WTC11 (cell line): ENCODE results near the gene BTBD2. TPM values are rescaled to one million over a fixed set of nuclear protein-coding genes. Genes with fewer than 3 reads are reported as not detected.

ENCODE experiments used
- ATAC-seq: fragments of 200-7000 bp; cut with Tn5 transposase; 2 replicates; pipeline ENCODE4 v1.10.0; 2021; ENCODE audit warnings: mild to moderate bottlenecking, moderate library complexity
- CTCF ChIA-PET: fragments of 300-600 bp; sonication (Branson Sonifier 250); formaldehyde crosslinking; loops from one replicate; lab custom pipeline; 2021; ENCODE audit warnings: antibody characterized with exemption; lab: Charles Lee
- POLR2A ChIA-PET: fragments of 350-600 bp; sonication (Branson Sonifier 250); formaldehyde crosslinking; loops from one replicate; lab custom pipeline; 2021; ENCODE audit warnings: antibody characterized with exemption; lab: Charles Lee
- DNase-seq: peaks from one replicate; pipeline ENCODE4 v3.0.0; 2021; ENCODE audit warnings: low spot score
- H3K27ac Mint-ChIP-seq: 2 replicates; pipeline ENCODE4 v1.8.0; 2021; ENCODE audit warnings: mixed read lengths
- H3K27me3 Mint-ChIP-seq: 2 replicates; pipeline ENCODE4 v1.8.0; 2021; ENCODE audit warnings: low read depth, mild to moderate bottlenecking, moderate library complexity, mixed read lengths
- H3K36me3 Mint-ChIP-seq: 2 replicates; pipeline ENCODE4 v1.8.0; 2021; ENCODE audit warnings: mixed read lengths
- H3K4me1 Mint-ChIP-seq: 2 replicates; pipeline ENCODE4 v1.8.0; 2022; ENCODE audit warnings: mixed read lengths
- H3K4me3 Mint-ChIP-seq: 2 replicates; pipeline ENCODE4 v1.8.0; 2021; ENCODE audit warnings: mild to moderate bottlenecking, moderate library complexity, mixed read lengths
- H3K9me3 Mint-ChIP-seq: 2 replicates; pipeline ENCODE4 v1.8.0; 2021; ENCODE audit warnings: mixed read lengths
- ELF4 ChIP-seq: sonication (generic); formaldehyde crosslinking; IDR thresholded peaks from 2 replicates; pipeline ENCODE4 v1.8.1; 2022; ENCODE audit warnings: low read depth, mild to moderate bottlenecking, moderate library complexity, missing genetic modification reagents
- FOXK1 ChIP-seq: sonication (generic); formaldehyde crosslinking; IDR thresholded peaks from 2 replicates; pipeline ENCODE4 v1.8.0; 2022; ENCODE audit warnings: mild to moderate bottlenecking, moderate library complexity, missing genetic modification reagents
- GTF2I ChIP-seq: fragments of 250-450 bp; sonication (Bioruptor Pico); conservative IDR thresholded peaks from 2 replicates; pipeline ENCODE4 v1.4.0; 2021; ENCODE audit warnings: mild to moderate bottlenecking
- KAT7 ChIP-seq: sonication (generic); formaldehyde crosslinking; IDR thresholded peaks from 2 replicates; pipeline ENCODE4 v1.8.1; 2023; ENCODE audit warnings: missing genetic modification reagents, mild to moderate bottlenecking, borderline replicate concordance
- MXD4 ChIP-seq: fragments of 250-450 bp; sonication (Bioruptor Pico); IDR thresholded peaks from 2 replicates; pipeline ENCODE4 v1.8.0; 2021; ENCODE audit warnings: mild to moderate bottlenecking, moderate library complexity, borderline replicate concordance
- NR1H2 ChIP-seq: sonication (generic); formaldehyde crosslinking; IDR thresholded peaks from 2 replicates; pipeline ENCODE4 v1.9.0; 2021; ENCODE audit warnings: mild to moderate bottlenecking, moderate library complexity, missing genetic modification reagents
- TCF7 ChIP-seq: sonication (generic); formaldehyde crosslinking; IDR thresholded peaks from 2 replicates; pipeline ENCODE4 v1.8.0; 2022; ENCODE audit warnings: mild to moderate bottlenecking, low read depth, missing genetic modification reagents, moderate library complexity
- TEAD1 ChIP-seq: sonication (generic); formaldehyde crosslinking; IDR thresholded peaks from 2 replicates; pipeline ENCODE4 v1.8.0; 2022; ENCODE audit warnings: mild to moderate bottlenecking, missing genetic modification reagents
- ZBTB21 ChIP-seq: sonication (generic); formaldehyde crosslinking; IDR thresholded peaks from 2 replicates; pipeline ENCODE4 v1.8.1; 2023; ENCODE audit warnings: mild to moderate bottlenecking, missing genetic modification reagents, borderline replicate concordance
- ZNF396 ChIP-seq: fragments of 250-450 bp; sonication (Bioruptor Pico); IDR thresholded peaks from 2 replicates; pipeline ENCODE4 v1.8.0; 2021; ENCODE audit warnings: mild to moderate bottlenecking, moderate library complexity, borderline replicate concordance
- ZNF416 ChIP-seq: fragments of 250-450 bp; sonication (Bioruptor Pico); IDR thresholded peaks from 2 replicates; pipeline ENCODE4 v1.9.0; 2021; ENCODE audit warnings: mild to moderate bottlenecking, inconsistent platforms
- ZNF423 ChIP-seq: fragments of 250-450 bp; sonication (Bioruptor Pico); IDR thresholded peaks from 2 replicates; pipeline ENCODE4 v2.1.2; 2022; ENCODE audit warnings: mild to moderate bottlenecking, moderate library complexity
- total RNA-seq: library from RNA; stranded (reverse); gene quantifications from 3 replicates; pipeline ENCODE4 v1.2.3, GENCODE V29; 2021
- TF ChIP-seq, protein P1 (sequence below): sonication (generic); formaldehyde crosslinking; IDR thresholded peaks from 2 replicates; pipeline ENCODE4 v1.8.1; 2023; ENCODE audit warnings: mild to moderate bottlenecking, missing genetic modification reagents
- TF ChIP-seq, protein P2 (sequence below): sonication (generic); formaldehyde crosslinking; IDR thresholded peaks from 2 replicates; pipeline ENCODE4 v1.8.1; 2023; ENCODE audit warnings: mild to moderate bottlenecking, moderate library complexity, missing genetic modification reagents
- TF ChIP-seq, protein P3 (sequence below): sonication (generic); formaldehyde crosslinking; conservative IDR thresholded peaks from 2 replicates; pipeline ENCODE4 v1.8.1; 2022; ENCODE audit warnings: mild to moderate bottlenecking, missing genetic modification reagents
- TF ChIP-seq, protein P4 (sequence below): fragments of 250-450 bp; sonication (Bioruptor Pico); IDR thresholded peaks from 2 replicates; pipeline ENCODE4 v1.9.0; 2021; ENCODE audit warnings: mild to moderate bottlenecking

The BTBD2 gene
- total RNA-seq, 1 experiment from 2014 or later: 106 TPM

DNA sequence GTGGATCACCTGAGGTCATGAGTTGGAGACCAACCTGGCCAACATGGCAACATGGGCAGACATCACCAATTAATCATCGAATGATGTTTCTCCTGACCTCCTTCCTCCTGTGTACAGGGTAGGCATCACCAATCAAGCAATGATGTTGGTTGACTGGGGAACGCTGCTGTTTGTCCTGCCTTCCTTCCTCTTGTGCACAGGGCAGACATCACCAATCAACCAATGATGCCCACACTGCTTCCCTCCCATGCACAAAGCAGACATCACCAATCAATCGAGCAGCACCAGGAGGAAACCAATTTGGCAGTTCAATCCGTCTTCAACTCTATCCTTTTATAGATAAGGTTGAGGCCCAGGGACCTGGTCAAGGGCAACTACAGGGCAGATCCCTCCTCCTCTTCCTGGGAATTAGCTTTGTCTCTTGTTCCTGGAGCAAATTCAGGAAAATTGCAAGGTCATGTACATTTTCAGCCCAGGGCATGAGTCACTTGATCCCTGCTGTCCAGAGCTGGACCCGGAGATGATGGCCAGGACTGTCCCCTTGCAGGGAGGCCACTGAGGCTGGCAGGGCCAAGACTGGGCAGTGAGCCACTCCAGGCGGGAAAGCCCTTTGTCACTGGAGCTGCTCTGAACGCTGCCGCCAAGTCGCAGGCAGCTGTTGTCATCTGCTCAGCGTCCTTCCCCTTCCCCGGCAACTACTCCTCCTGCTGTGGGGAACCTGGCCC lies 79.9 kb downstream of the BTBD2 start:
- POLR2A ChIA-PET: interaction anchor here (0.6 kb wide), 1 partner anchor 205 kb away, joined by 10 read pairs; no protein-coding TSS in a partner anchor
- peak overlapping the region; percentile 11; the same call in 1 of the 2 replicates for H3K27ac Mint-ChIP-seq
- peaks cover 7% of the 10 kb centered on the region for H3K36me3 Mint-ChIP-seq
- H3K27me3 Mint-ChIP-seq: peaks cover 19% of the 10 kb centered on the region
- CTCF ChIA-PET: interaction anchor here (2.1 kb wide), 1 partner anchor 11 kb away, joined by 6 read pairs; no protein-coding TSS in a partner anchor
- peaks cover 9% of the 10 kb centered on the region for H3K4me1 Mint-ChIP-seq
- ATAC-seq: peak; percentile 29; the same call in 1 of the 2 replicates
- H3K4me3 Mint-ChIP-seq: no peak overlapping the region
- H3K9me3 Mint-ChIP-seq: peaks cover 12% of the 10 kb centered on the region
- TF ChIP-seq, protein P1, sequence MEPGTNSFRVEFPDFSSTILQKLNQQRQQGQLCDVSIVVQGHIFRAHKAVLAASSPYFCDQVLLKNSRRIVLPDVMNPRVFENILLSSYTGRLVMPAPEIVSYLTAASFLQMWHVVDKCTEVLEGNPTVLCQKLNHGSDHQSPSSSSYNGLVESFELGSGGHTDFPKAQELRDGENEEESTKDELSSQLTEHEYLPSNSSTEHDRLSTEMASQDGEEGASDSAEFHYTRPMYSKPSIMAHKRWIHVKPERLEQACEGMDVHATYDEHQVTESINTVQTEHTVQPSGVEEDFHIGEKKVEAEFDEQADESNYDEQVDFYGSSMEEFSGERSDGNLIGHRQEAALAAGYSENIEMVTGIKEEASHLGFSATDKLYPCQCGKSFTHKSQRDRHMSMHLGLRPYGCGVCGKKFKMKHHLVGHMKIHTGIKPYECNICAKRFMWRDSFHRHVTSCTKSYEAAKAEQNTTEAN: no peak
- TF ChIP-seq ZNF423 (CRISPR knock-in tag) (no peak), GTF2I (CRISPR knock-in tag) (no peak), FOXK1 (CRISPR knock-in tag) (no peak), ZNF416 (CRISPR knock-in tag) (no peak), TCF7 (CRISPR knock-in tag) (no peak), TEAD1 (CRISPR knock-in tag) (no peak), NR1H2 (CRISPR knock-in tag) (no peak), KAT7 (CRISPR knock-in tag) (no peak), MXD4 (CRISPR knock-in tag) (no peak), ZBTB21 (no peak), ZNF396 (CRISPR knock-in tag) (no peak), ELF4 (no peak)
- TF ChIP-seq, protein P2, sequence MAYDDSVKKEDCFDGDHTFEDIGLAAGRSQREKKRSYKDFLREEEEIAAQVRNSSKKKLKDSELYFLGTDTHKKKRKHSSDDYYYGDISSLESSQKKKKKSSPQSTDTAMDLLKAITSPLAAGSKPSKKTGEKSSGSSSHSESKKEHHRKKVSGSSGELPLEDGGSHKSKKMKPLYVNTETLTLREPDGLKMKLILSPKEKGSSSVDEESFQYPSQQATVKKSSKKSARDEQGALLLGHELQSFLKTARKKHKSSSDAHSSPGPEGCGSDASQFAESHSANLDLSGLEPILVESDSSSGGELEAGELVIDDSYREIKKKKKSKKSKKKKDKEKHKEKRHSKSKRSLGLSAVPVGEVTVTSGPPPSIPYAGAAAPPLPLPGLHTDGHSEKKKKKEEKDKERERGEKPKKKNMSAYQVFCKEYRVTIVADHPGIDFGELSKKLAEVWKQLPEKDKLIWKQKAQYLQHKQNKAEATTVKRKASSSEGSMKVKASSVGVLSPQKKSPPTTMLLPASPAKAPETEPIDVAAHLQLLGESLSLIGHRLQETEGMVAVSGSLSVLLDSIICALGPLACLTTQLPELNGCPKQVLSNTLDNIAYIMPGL: no peak
- TF ChIP-seq, protein P3, sequence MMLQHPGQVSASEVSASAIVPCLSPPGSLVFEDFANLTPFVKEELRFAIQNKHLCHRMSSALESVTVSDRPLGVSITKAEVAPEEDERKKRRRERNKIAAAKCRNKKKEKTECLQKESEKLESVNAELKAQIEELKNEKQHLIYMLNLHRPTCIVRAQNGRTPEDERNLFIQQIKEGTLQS (CRISPR knock-in tag): no peak
- TF ChIP-seq, protein P4, sequence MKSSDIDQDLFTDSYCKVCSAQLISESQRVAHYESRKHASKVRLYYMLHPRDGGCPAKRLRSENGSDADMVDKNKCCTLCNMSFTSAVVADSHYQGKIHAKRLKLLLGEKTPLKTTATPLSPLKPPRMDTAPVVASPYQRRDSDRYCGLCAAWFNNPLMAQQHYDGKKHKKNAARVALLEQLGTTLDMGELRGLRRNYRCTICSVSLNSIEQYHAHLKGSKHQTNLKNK (CRISPR knock-in tag): no peak
- TF ChIP-seq, all 79 proteins: peak for 0
- no peak for DNase-seq

Other genes starting within 250 kb of the BTBD2 start
- gene ATP8B3, start 203.4 kb downstream of the BTBD2 start, total RNA-seq: 5.5 to 8.2 TPM (median 8.0 TPM) in 3 replicates
- gene REXO1, start 167.2 kb downstream of the BTBD2 start, total RNA-seq: 48.9 to 61.1 TPM (median 50.1 TPM) in 3 replicates
- 54.4 to 64.0 TPM (median 55.4 TPM) in 3 replicates for gene KLF16, start 152.1 kb downstream of the BTBD2 start, total RNA-seq
- gene ABHD17A, start 130.2 kb downstream of the BTBD2 start, total RNA-seq: 55.0 to 60.7 TPM (median 57.3 TPM) in 3 replicates
- 15.0 to 20.3 TPM (median 15.9 TPM) in 3 replicates for gene ADAT3, start 110.3 kb downstream of the BTBD2 start, total RNA-seq
- gene SCAMP4, start 110.3 kb downstream of the BTBD2 start, total RNA-seq: 81.3 to 86.1 TPM (median 86.1 TPM) in 3 replicates
- gene CSNK1G2, start 74.5 kb downstream of the BTBD2 start, total RNA-seq: 102 to 126 TPM (median 107 TPM) in 3 replicates
- 150 to 165 TPM (median 163 TPM) in 3 replicates for gene MKNK2, start 35.5 kb upstream of the BTBD2 start, total RNA-seq
- gene MOB3A, start 80.6 kb upstream of the BTBD2 start, total RNA-seq: 8.1 to 9.8 TPM (median 9.6 TPM) in 3 replicates
- 0.73 to 1.9 TPM (median 1.8 TPM) in 3 replicates for gene IZUMO4, start 81.2 kb upstream of the BTBD2 start, total RNA-seq
- 160 to 190 TPM (median 163 TPM) in 3 replicates for gene AP3D1, start 135.9 kb upstream of the BTBD2 start, total RNA-seq
- gene DOT1L, start 148.2 kb upstream of the BTBD2 start, total RNA-seq: 99.2 to 111 TPM (median 103 TPM) in 3 replicates
- 164 to 189 TPM (median 167 TPM) in 3 replicates for gene PLEKHJ1, start 220.6 kb upstream of the BTBD2 start, total RNA-seq
- 167 to 184 TPM (median 169 TPM) in 3 replicates for gene SF3A2, start 221.1 kb upstream of the BTBD2 start, total RNA-seq
- 4.7 to 11.2 TPM (median 5.2 TPM) in 3 replicates for gene AMH, start 233.6 kb upstream of the BTBD2 start, total RNA-seq
- gene JSRP1, start 240.7 kb upstream of the BTBD2 start, total RNA-seq: 0.33 to 1.4 TPM (median 0.73 TPM) in 3 replicates